ENCODE results near the gene ZNF491. TPM values are rescaled to one million over a fixed set of nuclear protein-coding genes. Genes with fewer than 3 reads are reported as not detected.
"Not testable (repeated sequence)": the region's sequence is repeated elsewhere in the genome, so short reads cannot be mapped to it uniquely, and the experiment has no call there.

The ZNF491 gene
- total RNA-seq, 4 donors from 2014 or later = 2.5 to 4.5 (median 3.7) TPM

DNA sequence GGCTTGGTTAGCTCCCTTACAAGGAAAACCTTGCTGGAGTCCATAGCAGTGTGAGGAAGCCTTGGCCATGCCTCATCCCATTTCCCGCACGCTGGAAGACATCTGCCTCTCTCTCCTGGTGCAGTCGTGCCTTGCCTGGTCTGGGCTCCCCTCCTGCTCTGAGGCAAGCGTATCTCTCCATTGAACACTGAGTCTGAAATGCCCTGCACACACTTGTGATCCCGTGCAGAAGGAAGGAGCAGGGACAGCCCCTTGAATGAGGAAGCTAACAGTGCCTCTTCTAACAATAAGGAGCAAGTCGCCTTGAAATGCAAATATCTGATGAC, 15.3 kb downstream of the ZNF491 start:
- no peak for TF ChIP-seq EP300 (IDR thresholded peaks at IDR 0.05)
- TF ChIP-seq, protein P1, sequence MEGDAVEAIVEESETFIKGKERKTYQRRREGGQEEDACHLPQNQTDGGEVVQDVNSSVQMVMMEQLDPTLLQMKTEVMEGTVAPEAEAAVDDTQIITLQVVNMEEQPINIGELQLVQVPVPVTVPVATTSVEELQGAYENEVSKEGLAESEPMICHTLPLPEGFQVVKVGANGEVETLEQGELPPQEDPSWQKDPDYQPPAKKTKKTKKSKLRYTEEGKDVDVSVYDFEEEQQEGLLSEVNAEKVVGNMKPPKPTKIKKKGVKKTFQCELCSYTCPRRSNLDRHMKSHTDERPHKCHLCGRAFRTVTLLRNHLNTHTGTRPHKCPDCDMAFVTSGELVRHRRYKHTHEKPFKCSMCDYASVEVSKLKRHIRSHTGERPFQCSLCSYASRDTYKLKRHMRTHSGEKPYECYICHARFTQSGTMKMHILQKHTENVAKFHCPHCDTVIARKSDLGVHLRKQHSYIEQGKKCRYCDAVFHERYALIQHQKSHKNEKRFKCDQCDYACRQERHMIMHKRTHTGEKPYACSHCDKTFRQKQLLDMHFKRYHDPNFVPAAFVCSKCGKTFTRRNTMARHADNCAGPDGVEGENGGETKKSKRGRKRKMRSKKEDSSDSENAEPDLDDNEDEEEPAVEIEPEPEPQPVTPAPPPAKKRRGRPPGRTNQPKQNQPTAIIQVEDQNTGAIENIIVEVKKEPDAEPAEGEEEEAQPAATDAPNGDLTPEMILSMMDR (IDR thresholded peaks at IDR 0.05) = no peak
- TF ChIP-seq POLR2AphosphoS5 (IDR thresholded peaks at IDR 0.05) = no peak
- no peak for TF ChIP-seq POLR2A (IDR thresholded peaks at IDR 0.05; ENCODE audit: low read depth)
- DNase-seq (ENCODE audit: extremely low spot score) = no peak
- WGBS = 0% methylated on average over 6 of the region's 6 CpGs
- Histone ChIP-seq H3K27ac (replicated peaks in 1 of 4) (peak overlapping the region; percentile 89 to 91 (median 90)), H3K9me3 (no peaks in the 10 kb centered on the region), H3K4me1 (peaks cover 11 to 29% (median 20%) of the 10 kb centered on the region in 4 donors), H3K27me3 (no peaks in the 10 kb centered on the region), H3K36me3 (no peaks in the 10 kb centered on the region), H3K4me3 (peak overlapping the region; percentile 64 to 89 (median 80))
- intact Hi-C loops (cut with DNase I) = loop anchor here (2.0 kb wide), 1 partner anchor 17 kb away; no protein-coding TSS in a partner anchor

DNA sequence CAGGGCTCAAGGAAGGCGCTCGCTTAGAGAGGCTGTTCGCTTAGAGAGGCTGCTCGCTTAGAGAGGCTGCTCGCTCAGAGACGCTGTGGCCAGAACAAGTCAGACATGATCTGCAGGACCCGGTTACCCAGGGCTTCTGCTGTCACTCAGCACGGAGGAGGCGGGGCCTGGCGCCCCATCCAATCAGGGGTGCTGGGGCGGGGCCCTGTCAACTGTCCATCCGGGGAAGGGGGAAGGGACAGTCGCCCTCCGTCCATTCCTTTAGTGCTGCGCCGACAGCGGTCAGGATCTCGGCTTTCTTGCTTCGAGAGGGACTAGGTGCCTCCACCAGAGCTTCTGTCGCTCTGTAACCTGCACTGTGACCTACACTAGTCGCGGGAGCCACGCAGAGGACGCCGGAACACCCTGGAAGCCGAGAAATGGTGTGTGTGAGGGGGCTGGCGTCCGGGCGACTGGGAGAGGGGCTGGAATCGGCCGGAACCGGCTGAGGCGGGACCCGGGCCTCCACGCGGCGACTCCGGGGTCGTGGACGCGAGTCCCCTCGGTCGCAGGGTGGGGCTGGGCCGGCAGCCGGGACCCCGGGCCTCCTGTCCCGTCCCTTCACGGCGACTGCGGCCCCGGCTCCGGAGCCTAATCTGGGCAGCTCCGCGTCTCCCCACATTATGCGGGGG, 15.8 kb downstream of the ZNF491 start, which contains the start of gene ZNF440:
Gene ZNF440, plus strand, starts transcription at position 245 of the 671 bp plus-strand sequence. Its CDS starts 175 bp downstream, at position 420.
- Histone ChIP-seq H3K36me3 (peaks cover 0 to 3% (median 0%) of the 10 kb centered on the region in 4 donors), H3K27me3 (no peaks in the 10 kb centered on the region), H3K9me3 (no peaks in the 10 kb centered on the region), H3K27ac (replicated peaks in 1 of 4) (peak within 1 kb of the TSS; percentile 89 to 91 (median 90)), H3K4me1 (peaks cover 11 to 29% (median 20%) of the 10 kb centered on the region in 4 donors), H3K4me3 (peak within 1 kb of the TSS; percentile 64 to 89 (median 80))
- intact Hi-C loops (cut with DNase I) = no loop called here
- WGBS = 0% methylated on average over 18 of the region's 55 CpGs
- TF ChIP-seq, protein P1 (IDR thresholded peaks at IDR 0.05) = peak in 1 of 3 experiments; percentile 7
- TF ChIP-seq POLR2AphosphoS5 (IDR thresholded peaks at IDR 0.05) (peak; percentile 95 to 97), EP300 (IDR thresholded peaks at IDR 0.05) (no peak), POLR2A (IDR thresholded peaks at IDR 0.05; ENCODE audit: low read depth) (peak; percentile 37)
- DNase-seq (ENCODE audit: extremely low spot score) = peak; percentile 98

DNA sequence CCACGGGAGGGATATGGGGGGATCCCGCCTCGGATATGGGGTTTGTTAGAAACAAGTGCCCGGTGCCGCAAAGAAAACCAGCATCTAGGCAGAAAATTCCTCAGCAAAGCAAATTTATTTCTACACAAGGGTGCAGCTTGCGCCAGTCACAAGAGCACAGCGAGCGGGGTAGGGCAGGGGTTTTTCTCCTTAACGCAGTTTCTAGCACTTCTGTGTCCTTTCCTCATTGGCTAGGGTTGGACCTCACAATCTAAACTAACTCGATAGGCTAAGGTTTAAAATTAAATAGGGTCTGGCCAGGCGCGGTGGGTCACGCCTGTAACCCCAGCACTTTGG, 16.3 kb downstream of the ZNF491 start:
- H3K27ac ChIP-seq (replicated peaks in 1 of 4) = peak overlapping the region; percentile 89 to 91 (median 90)
- peak overlapping the region; percentile 64 to 89 (median 80) for H3K4me3 ChIP-seq
- H3K9me3 ChIP-seq = no peaks in the 10 kb centered on the region
- H3K27me3 ChIP-seq = no peaks in the 10 kb centered on the region
- WGBS = 12% methylated on average over 13 of the region's 13 CpGs
- no peak for TF ChIP-seq POLR2A (IDR thresholded peaks at IDR 0.05; ENCODE audit: low read depth)
- no peak for TF ChIP-seq EP300 (IDR thresholded peaks at IDR 0.05)
- TF ChIP-seq POLR2AphosphoS5 (IDR thresholded peaks at IDR 0.05) = no peak
- TF ChIP-seq, protein P1 (IDR thresholded peaks at IDR 0.05) = no peak
- intact Hi-C loops (cut with DNase I) = no loop called here
- DNase-seq (ENCODE audit: extremely low spot score) = no peak
- peaks cover 11 to 29% (median 20%) of the 10 kb centered on the region in 4 donors for H3K4me1 ChIP-seq
- H3K36me3 ChIP-seq = peaks cover 0 to 8% (median 0%) of the 10 kb centered on the region in 4 donors

DNA sequence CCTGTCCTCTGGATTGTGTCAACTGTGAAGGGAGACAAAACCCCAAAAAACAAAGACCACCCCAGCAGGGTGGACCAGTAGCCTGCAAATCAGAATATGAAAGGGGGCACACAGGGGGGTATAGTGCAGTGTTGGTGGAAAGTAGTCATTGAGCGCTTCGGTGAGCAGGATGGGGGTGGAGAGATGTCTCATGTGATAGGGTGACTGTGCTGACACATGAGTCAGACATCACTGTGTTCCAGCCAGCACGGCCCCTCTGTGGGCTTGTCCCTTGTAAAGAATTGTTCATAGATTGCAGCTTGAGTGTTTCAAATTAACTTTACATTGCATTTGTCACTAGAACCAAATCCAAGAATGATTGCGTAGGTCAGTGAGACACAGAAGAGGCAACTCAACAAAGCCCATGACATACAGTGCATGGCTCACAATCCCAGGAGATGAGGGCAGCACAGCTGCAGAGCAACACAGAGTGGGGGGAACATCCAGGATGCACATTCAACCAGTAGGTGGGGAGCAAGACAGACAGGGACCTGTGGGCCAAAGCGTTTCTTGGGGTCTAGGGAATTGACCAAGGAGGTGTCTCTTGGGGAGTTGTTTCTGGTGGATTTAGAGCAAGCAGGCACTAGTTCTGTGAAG, 23.3 kb downstream of the ZNF491 start:
- DNase-seq (ENCODE audit: extremely low spot score) = no peak
- intact Hi-C loops (cut with DNase I) = no loop called here
- H3K4me1 ChIP-seq = peaks cover 0 to 2% (median 0%) of the 10 kb centered on the region in 4 donors
- no peaks in the 10 kb centered on the region for H3K9me3 ChIP-seq
- H3K27me3 ChIP-seq = no peaks in the 10 kb centered on the region
- no peak overlapping the region for H3K4me3 ChIP-seq
- no peak overlapping the region for H3K27ac ChIP-seq (replicated peaks in 1 of 4)
- H3K36me3 ChIP-seq = peaks cover 0 to 30% (median 8%) of the 10 kb centered on the region in 4 donors
- WGBS = 71% methylated on average over 5 of the region's 5 CpGs
- TF ChIP-seq POLR2AphosphoS5 (IDR thresholded peaks at IDR 0.05) = no peak
- TF ChIP-seq, protein P1 (IDR thresholded peaks at IDR 0.05) = no peak
- TF ChIP-seq EP300 (IDR thresholded peaks at IDR 0.05) = no peak
- TF ChIP-seq POLR2A (IDR thresholded peaks at IDR 0.05; ENCODE audit: low read depth) = no peak

DNA sequence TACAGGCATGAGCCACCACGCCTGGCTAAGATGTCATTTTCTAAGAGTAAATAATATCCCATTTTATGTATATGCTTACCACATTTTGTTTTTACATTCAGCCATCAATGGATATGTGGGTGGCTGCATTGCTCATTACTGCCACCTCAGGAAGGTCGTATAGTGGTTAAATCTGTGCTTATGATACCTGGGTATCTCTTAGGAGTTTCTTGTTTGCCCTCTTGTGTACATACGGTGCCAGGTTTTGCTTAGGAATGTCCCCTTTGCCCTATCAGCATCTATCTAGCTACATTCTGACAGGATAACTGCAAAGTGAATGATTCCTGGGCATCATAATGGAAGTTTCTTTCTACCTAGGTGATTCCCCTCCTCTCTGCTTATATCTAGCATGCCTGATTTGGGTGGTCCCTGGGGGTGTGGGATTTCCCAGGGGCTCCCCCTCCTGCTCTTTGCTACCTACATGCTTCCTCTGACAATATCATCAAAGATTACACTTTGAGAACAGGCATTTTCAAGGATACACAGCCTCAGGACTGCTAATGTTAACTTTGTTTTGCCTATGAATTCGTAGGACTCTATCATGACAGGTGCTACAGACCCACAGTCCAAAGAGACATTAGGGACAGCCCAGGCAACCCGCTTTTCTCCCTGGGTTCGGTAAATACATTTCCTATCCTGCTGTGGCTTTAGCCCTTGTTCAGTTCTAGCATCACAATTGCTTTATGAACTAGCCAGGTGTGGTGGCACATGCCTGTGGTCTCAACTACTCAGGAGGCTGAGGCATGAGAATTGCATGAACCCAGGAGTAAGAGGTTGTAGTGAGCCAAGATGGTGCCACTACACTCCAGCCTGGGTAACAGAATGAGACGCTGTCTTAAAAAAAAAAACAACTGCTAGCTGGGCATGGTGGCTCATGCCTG, 30.9 kb downstream of the ZNF491 start:
- WGBS = 96% methylated on average over 7 of the region's 7 CpGs
- Histone ChIP-seq H3K36me3 (peaks cover 23 to 57% (median 37%) of the 10 kb centered on the region in 4 donors), H3K9me3 (peaks cover 5 to 34% (median 26%) of the 10 kb centered on the region in 4 donors)
- H3K27me3 ChIP-seq; H3K4me1 ChIP-seq; DNase-seq (ENCODE audit: extremely low spot score); H3K27ac ChIP-seq (replicated peaks in 1 of 4); H3K4me3 ChIP-seq; intact Hi-C loops (cut with DNase I): not testable (repeated sequence)

All from esophagus muscularis mucosa (tissue), 4 donors.